M059J (cell line): Measurements from ENCODE around the gene AIFM3. TPM values are rescaled to one million over a fixed set of nuclear protein-coding genes. Genes with fewer than 3 reads are reported as not detected.
"Not testable (repeated sequence)": the region's sequence is repeated elsewhere in the genome, so short reads cannot be mapped to it uniquely, and the experiment has no call there.

ENCODE experiments used
- DNase-seq: peaks from one replicate; pipeline ENCODE4 v3.0.0-alpha.2; 2012; ENCODE audit warnings: low read depth
- total RNA-seq: library from RNA; depleted of rRNA; stranded (reverse); fragments of >200 nt; shearing (Covaris generic); gene quantifications from 2 replicates; pipeline ENCODE4 v1.2.3, GENCODE V29; 2014

The AIFM3 gene
- total RNA-seq, 1 experiment from 2014 or later, result 0.47 TPM

DNA sequence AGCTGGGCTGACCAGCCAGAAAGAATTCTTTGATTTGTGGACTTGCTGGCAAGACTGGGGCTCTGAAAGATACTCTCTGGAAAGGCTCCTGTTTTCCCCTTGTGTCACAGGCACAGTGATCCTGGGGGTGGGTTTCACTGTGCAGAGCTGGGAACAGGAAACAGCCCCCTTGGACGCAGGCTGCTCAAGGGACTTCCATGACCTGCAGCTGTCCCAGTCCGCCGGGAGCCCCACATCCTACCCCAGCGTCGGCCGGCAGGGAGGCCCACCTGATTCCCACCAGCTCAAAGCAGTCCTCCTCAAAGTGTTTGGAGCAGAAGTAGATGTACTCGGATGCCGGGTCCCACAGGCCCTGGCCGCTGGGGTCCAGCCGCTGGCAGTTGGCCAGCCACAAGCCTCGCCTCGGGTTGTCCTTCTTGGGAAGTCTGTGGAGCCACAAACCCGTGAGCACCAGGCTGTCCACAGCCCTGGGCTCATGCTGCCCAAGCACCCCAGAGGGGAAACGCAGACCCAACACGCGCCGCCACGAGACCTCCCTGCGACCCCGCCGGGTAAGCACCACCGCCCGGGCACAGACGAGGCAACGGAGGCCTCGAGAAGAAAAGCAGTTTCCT is 34.0 kb downstream of the AIFM3 start:
- DNase-seq, result no peak

DNA sequence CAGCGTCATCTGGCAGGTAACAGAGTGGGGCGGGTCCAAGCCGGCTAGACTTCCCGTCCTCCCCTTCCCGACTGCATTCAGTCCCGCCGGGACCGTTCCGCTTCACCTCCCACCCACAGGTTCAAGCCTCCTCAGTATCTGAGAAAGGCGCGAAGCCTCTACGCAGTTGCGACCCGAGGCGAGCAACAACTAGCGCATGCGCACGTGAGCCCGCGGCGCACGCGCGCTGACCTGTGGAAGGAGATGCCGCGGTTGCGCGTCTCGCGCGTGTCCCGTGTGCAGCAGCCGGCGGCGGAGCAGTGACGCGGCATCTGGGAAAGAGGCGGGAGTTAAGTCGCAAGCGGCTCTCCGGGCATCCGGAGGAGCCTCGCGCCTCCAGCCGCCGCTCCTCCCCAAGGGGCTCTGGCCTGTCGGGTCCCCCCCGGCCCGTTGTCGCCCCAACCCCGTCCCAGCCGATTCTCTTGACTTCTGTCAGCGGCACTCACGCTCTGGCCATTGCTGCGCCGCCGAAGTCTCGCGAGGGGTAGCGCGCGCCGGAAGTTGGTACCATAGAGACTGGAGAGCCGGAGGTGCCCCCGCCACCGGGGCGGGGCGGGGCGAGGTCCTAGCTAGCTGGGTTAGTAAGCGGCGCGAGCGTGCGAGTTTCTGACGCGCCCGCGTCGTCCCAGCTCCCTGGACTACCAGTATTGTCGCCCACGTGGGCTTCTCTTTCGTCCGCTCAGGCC is 34.7 kb downstream of the AIFM3 start, which contains the start of gene THAP7:
Gene THAP7, minus strand, starts transcription at position 518 of the 725 bp plus-strand sequence. Its CDS starts 207 bp downstream, at position 311.
- DNase-seq, result peak; percentile 92

DNA sequence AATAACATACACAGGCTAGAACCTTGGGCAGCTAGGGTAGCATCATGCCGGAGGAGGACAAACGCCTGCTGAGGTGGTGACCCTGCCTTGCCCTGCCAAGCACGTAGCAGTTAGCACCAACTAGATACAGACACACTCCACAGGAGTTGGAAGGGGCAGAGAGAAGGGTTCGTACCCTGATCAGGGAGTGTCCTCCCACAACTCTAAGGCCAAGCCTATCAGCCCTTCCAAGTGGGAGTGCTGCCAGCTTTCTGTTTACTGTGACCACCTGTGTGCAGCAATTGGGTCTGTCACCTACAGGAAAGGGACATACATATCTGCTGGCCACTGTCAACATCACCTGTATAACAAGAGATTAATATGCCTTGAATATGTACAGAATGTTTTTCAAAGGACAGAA is 36.7 kb downstream of the AIFM3 start:
- DNase-seq, result no peak

DNA sequence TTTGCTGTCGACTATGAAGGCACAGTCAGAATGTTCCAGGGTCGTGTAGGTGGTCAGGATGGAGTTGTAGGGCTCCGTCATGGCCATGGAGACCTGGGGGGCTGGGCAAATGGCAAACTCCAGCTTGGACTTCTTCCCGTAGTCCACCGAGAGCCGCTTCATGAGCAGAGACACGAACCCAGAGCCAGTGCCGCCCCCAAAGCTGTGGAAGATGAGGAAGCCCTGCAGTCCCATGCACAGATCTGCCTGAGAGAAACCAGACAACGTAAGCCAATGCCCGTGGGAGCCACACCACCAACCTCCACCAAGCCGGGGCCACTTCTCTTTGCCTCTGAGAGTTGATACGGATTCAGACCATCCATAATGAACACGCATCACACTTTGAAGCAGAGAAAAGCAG is 42.2 kb downstream of the AIFM3 start:
- DNase-seq, result not testable (repeated sequence)

DNA sequence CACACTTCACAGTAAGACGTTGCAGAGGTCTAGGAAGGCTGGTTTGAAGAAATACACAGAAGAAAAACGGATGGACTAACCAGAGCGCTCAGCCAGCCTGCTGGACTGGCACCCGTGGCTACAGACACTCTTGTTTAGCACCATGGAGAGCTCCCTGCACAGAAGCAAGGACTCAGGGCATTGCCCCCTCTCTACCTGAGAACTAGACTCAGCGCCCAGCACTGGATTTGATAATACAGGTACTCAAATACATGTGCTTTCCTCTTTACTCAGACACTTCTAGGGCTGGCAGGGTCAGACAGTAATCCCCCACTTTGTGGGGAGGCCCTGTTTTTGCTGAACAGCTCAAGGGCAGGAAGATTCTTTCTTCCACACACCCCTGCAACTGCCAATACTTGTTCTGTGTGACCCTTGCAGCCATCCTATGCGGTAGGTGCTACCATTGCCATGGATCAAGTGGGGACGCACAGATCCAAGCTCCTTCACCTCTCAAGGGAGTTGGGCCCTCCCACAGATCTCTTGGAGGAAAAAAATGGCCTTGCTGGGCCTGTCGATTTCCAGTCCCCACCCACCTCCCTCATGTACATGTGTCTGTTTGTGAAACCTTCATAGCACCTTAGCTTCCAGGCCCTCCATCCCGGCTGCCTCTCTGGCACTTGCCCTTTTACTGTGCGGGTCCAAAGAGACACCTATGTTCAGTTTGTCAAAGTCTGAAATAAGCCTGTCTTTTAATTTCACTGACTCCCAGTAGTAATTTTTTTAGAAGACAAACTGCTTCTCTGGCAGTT is 42.8 kb downstream of the AIFM3 start:
- DNase-seq, result peak; percentile 46

DNA sequence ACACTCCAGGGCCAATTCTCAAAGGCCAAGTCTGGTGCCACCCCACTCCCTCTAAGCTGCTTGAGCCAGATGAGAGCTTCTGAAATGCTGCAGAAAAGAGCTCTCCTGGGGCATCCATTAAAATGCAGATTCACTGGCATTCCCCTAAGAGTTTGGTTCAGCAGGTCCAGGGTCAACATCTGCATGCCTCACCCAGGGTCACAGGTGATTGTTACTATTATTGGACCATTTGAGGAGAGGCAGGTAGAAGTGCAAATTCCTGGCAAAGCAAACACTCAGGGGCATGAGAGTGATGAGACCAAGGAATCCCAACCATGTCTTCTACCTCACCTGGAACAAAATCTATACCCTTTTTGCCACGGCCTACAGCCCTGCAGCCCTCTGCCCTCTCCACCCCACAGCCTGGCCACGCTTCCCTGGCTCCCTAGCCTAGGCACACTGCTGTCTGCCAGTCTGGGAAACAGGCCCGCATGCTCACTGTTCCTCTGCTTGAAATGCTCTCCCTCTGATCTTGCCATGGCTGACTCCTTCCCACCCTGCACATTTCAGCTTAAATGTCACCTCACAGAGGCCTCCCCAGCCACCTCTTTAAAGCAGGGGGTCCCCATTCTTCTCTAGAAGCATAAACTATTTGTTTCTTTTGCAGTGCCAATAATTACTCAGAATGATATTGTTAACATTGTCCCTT is 43.5 kb downstream of the AIFM3 start:
- no peak for DNase-seq

DNA sequence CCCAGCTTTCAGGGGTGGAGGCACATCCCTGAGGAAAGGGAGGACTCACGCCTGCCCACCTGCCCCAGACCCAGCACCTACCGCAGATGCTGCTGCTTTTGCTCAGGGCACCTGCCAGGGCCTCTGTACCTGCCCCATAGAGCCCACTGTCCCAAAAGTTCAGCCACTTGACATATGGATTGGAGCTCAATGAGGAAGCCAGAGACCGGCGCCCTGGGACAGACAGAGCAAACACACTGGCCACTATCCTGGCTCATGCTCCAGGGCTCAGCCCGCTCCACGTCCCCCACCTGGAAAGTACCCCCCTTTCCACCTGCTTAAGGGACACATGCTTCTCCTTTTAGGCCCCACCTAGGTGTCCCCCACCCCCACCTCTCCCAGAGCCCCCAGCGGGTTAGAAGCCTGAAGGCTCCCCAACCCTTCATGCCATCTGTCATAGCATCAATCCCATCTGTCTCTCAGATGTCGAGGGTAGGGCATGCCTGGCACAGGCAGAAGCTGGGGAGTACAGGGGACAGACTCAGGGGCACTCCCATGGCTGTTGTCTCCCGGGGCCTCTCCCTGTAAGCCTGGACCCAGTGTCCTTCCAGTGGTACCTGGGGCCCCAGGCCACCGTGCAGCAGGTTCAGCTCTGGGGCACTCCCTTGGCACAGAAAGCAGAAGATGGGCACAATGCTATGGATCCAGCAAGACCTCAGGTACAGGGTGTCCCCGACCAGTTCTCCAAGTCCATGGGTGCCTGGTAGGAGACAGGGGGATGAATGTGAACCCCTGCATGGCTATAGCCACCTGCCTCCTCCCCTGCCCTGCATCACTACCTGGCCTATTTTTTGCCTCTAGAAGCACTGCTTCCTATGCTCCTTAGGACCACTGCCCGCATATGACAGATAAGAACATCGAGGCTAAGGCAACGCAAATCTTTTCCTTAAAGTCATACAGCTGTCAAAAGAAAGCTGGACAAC is 45.7 kb downstream of the AIFM3 start:
- DNase-seq, result no peak

DNA sequence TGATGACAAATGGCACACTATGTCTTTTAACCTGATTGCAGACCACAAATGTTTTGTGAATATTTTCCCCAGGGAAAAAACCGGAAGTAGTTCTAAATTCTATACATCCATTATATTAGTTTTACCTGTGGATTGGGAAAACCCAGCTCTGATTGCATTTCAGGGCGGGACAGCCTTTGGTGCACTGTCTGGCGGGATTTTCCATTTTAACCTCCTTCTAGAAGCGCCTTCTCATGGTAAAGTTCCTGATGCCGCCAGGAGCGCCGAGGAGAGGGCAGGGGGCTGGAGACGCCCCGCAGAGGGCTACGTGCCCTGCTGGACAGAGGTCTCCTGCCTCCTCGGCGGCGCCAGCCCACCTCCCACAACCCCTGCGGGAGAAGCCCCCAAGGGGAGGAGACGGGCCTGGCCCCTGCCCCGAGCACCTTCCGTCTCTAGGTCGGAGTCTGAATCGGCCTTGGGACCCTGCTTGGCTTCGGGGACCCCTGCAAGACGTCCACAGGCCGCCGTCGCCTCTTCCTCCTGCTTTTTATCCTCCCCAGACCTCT is 46.7 kb downstream of the AIFM3 start:
- no peak for DNase-seq

DNA sequence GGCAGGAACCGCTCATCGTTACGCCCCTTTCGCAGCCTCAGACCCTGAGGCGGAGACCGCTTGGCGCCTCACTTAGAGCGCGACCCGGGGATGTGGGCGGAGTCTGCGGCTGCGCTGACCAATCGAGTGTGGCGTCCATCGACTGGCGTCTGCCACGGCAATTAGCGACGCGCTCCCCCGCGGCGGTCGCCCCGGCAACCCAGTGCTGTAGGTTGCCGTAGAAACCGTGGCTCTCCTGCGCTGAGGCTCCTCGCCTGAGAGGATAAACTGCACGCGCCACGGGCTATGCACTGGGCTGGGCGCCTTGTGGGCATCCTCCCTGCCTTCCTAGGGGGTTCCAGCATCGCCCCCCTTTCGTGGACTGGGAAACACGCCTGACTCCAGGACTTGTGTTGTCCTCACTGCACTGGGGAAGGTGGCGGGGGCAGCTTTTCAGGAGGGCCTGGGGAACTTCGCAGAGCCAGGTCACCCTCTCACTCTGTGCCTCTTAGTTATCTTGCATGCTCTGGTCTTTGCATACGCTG is 47.2 kb downstream of the AIFM3 start:
- DNase-seq, result peak; percentile 94

DNA sequence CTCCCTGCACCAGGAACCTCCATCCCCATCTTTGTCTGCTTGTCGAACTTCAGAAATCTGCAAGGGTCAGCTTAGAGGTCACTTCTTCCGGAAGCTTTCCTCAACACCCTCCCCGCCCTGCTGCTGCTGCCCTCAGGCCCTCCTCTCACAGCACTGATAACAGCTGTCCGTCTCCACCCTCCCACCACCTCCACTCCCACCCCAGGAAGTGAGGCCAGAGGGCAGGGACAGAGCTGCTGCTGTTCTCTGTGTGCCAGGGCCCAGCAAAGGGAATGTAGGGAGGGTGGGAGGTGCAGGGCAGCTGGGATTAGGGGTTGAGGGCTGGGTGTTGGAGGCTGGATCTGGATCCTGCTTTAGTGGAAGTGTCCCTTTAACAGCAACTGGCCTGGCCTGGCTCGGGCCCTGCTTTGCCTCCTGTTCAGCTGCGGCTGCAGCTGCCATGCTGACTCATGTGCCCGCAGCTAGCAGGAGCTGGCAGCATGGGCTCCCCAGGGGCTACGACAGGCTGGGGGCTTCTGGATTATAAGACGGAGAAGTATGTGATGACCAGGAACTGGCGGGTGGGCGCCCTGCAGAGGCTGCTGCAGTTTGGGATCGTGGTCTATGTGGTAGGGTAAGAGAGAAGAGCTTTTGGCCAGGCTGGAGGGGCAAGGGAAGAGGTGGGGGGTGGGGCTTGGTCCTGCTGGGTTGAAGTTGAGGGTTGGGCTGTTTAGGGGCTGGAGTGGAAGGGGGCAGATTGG is 47.8 kb downstream of the AIFM3 start, which contains the start of gene P2RX6:
Gene P2RX6, plus strand, starts transcription at position 440 of the 740 bp plus-strand sequence. Its CDS starts 10 bp downstream, at position 450.
- DNase-seq, result peak; percentile 71

DNA sequence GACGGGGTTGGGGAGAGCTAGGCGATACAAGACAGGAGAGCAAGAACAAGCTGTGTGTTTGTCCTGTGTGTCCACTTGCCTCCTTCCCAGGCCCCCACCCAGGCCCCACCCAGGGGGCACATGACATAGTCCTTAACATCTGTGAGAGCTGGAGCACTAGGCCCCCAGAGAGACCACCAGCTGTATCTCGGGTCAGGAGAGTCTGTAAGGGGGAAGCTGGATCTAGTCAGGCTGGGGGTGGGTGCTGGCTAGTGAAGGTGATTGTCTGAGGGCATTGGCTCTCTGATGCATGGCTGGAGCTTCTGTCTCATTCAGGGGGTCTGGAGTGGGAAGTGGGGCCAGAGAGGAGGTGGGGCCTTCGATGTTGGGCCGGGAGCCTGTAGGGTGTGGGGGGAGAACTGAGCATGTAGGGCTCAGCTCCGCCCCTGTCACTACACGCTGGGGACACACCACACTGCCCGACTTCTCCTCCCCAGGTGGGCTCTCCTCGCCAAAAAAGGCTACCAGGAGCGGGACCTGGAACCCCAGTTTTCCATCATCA is 48.5 kb downstream of the AIFM3 start:
- no peak for DNase-seq

DNA sequence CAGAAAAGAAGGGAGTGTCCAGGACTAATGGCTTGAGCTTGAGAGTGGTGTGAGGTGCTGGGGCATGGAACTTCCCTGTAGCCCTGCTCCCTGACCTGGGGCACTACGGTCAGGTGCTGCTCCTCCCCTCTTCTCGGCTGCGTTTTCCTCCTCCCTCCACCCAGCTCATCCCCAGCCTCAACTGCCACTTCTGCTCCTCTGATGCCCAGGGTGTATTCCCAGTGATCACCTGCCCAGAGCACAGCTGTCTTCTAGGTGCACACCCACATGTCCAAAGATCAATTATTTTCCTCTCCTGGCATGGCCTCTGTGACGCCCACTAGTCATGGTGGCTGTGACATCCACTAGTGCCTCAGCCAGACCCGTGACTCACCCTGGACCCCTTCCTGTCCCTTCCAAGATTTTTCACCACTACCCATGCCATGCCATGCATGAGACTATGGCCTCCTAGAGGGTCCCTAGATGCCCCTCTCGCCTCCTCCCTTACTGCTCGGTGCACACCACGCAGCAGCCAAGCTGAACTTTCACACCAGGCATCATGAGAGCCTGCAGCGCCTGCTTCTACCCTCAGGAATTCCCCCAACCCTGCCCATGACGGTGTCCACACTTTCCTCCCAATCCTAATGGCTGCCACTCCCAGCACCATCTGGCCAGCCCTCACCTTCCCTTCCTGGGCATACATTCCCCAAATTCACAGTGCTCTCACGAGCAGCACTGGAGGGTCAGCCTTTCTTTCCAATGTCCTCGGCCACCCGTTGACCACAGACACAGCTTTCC is 49.8 kb downstream of the AIFM3 start:
- no peak for DNase-seq

DNA sequence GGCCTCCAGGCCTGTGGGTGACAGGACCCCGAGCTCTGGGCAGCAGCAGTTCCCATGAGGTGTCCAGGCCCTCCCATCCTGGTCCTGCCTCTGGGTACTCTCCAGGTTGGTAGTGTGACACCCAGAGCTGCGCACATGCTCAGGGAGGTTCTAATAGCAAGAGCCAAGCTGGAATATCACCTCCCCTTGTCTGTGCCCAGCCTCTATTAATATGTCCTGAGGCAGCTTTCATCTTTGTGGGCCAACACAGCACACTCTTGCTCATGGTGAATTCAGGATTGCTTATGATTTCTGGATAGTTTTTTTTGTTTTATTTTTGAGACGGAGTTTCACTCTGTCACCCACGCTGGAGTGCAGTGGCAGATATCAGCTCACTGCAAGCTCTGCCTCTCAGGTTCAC is 51.3 kb downstream of the AIFM3 start:
- no peak for DNase-seq

DNA sequence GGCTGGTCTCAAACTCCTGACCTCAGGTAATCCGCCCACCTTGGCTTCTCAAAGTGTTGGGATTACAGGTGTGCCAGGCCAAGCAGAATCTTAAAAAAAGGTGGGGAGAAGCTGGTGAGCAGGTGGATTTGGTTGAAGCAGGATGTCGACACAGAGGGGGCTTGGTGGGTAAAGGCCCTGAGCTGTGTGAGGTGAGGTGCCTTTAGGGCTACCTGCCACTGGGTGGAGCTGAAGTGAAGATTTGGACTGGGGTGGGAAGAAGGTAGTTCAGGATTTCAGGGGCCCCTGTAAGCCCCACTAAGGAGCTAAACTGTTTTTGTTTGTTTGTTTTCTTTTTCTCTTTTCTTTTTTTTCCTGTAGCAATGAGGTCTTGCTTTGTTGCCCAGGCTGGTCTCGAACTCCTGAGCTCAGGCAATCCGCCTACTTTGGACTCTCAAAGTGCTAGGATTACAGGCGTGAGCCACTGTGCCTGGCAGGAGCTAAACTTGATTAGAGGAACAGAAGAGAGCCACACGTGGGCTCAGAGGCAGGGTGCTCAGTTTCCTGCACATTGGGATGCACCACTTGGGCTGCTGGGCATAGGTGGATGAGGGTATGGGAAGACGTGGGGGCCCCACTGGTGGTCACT is 53.9 kb downstream of the AIFM3 start:
- no peak for DNase-seq

DNA sequence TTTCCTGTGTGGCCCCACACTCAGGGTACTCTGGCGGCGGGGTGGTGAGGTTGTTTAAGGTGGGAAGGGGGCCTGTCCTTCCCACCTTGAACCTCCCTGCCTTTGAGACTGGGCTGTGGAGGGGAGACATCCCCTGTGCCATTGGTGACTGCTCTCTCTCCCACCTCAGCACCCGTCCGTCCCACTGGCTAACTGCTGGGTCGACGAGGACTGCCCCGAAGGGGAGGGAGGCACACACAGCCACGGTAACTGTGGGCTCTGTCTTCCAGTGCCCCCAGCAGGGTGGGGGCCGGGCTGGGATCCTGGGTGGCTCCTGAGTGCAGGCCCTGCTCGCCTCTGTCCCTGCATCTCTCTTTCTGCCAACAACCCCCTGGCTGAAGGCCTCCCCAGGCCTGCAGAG is 55.5 kb downstream of the AIFM3 start:
- no peak for DNase-seq

DNA sequence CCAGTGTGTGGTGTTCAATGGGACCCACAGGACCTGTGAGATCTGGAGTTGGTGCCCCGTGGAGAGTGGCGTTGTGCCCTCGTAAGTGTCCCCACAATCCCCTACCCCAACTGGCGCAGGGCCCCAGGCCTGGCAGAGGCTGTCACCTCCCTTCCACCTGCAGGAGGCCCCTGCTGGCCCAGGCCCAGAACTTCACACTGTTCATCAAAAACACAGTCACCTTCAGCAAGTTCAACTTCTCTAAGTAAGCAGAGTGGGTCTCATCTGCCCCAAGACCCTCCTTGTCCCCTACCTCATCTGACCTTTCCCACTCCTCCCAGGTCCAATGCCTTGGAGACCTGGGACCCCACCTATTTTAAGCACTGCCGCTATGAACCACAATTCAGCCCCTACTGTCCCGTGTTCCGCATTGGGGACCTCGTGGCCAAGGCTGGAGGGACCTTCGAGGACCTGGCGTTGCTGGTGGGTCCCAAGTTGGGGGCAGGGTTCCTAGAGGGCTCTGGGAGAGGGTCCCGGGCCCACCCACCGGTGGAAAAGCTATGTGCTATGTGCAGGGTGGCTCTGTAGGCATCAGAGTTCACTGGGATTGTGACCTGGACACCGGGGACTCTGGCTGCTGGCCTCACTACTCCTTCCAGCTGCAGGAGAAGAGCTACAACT is 56.0 kb downstream of the AIFM3 start:
- no peak for DNase-seq

DNA sequence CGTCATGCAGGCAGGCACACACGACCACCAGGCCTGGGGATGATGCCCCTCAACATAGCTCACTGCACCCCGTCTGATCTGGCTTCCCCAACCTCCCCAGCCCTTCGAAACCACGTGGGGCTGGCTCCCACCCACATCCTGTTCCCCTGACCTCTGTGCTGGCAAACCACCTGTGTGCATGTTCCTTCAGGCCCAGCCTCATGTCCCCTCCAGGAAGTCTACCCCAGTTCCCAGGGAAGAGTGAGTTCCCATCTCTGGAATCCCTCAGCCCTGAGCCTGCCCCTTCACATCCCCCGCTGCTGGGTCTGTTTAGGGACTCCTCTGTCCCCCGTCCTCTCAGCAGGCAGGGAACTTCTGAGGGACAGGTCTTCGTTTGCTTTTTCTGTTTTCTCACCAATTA is 58.2 kb downstream of the AIFM3 start:
- no peak for DNase-seq
